Activated CD8-positive, alpha-beta memory T cell treated with anti-CD3 and anti-CD28 coated beads for 36 hours (primary cell): ENCODE measurements around the gene RTL3. TPM values are rescaled to one million over a fixed set of nuclear protein-coding genes. Genes with fewer than 3 reads are reported as not detected.
"Not testable (repeated sequence)": the region's sequence is repeated elsewhere in the genome, so short reads cannot be mapped to it uniquely, and the experiment has no call there.

Experiments used
- CTCF ChIA-PET: fragments of 350-600 bp; sonication (Branson Sonifier 250); formaldehyde crosslinking; loops from one replicate; lab custom pipeline; 2021; ENCODE audit warnings: antibody characterized with exemption; lab: Charles Lee
- POLR2A ChIA-PET: fragments of 350-600 bp; sonication (Branson Sonifier 250); formaldehyde crosslinking; loops from one replicate; lab custom pipeline; 2021; ENCODE audit warnings: antibody characterized with exemption; lab: Charles Lee
- total RNA-seq, 2 experiments: library from RNA; stranded (reverse); gene quantifications; one replicate each; pipeline ENCODE4 v1.2.3, GENCODE V29; 2021

Gene RTL3
- total RNA-seq, result not detected

- ChIA-PET POLR2A (no interaction called here), CTCF (interaction anchor here (0.7 kb wide), 1 partner anchor 765 kb away, joined by 3 read pairs; no protein-coding TSS in a partner anchor)
Measured at GRCh38 chrX:78658845-78659744, at the start of gene RTL3. TSS of gene RTL3 (minus strand) at chrX:78659328. CDS start at chrX:78658420, 908 bp downstream.

GRCh38 chrX:78708816-78709215 is 49.7 kb upstream of the RTL3 start:
- ChIA-PET CTCF (no interaction called here), POLR2A (no interaction called here)

GRCh38 chrX:78708262-78708661 is 49.1 kb upstream of the RTL3 start:
- POLR2A ChIA-PET, result no interaction called here
- CTCF ChIA-PET, result no interaction called here

GRCh38 chrX:78706071-78706470 is 46.9 kb upstream of the RTL3 start:
- CTCF ChIA-PET, result no interaction called here

GRCh38 chrX:78693536-78693935 is 34.4 kb upstream of the RTL3 start:
- CTCF ChIA-PET, result no interaction called here
- POLR2A ChIA-PET, result no interaction called here

More at GRCh38 chrX:78706071-78706470, 46.9 kb upstream of the RTL3 start:
- POLR2A ChIA-PET, result no interaction called here

- ChIA-PET CTCF (no interaction called here), POLR2A (no interaction called here)
Measured at GRCh38 chrX:78693012-78693411, 33.9 kb upstream of the RTL3 start.

GRCh38 chrX:78687586-78687985 is 28.5 kb upstream of the RTL3 start:
- ChIA-PET CTCF (no interaction called here), POLR2A (no interaction called here)

- ChIA-PET CTCF (no interaction called here), POLR2A (no interaction called here)
Measured at GRCh38 chrX:78673246-78673645, 14.1 kb upstream of the RTL3 start.

GRCh38 chrX:78665342-78665741 is 6.2 kb upstream of the RTL3 start:
- POLR2A ChIA-PET, result no interaction called here
- CTCF ChIA-PET, result no interaction called here

GRCh38 chrX:78661836-78662235 is 2.7 kb upstream of the RTL3 start:
- POLR2A ChIA-PET, result no interaction called here
- CTCF ChIA-PET, result no interaction called here

GRCh38 chrX:78659955-78660354 is 827 bp upstream of the RTL3 start:
- ChIA-PET POLR2A (no interaction called here), CTCF (no interaction called here)

GRCh38 chrX:78658414-78658813 is 714 bp downstream of the RTL3 start:
- ChIA-PET POLR2A (no interaction called here), CTCF (interaction anchor here (0.7 kb wide), 1 partner anchor 766 kb away, joined by 3 read pairs; no protein-coding TSS in a partner anchor)

- ChIA-PET POLR2A (no interaction called here), CTCF (no interaction called here)
Measured at GRCh38 chrX:78655642-78656041, 3.5 kb downstream of the RTL3 start.

- ChIA-PET POLR2A (no interaction called here), CTCF (no interaction called here)
Measured at GRCh38 chrX:78653118-78653822, 5.9 kb downstream of the RTL3 start.

- POLR2A ChIA-PET, result no interaction called here
Measured at GRCh38 chrX:78650906-78651437, 8.2 kb downstream of the RTL3 start.

GRCh38 chrX:78643874-78644273 is 15.3 kb downstream of the RTL3 start:
- ChIA-PET POLR2A (no interaction called here), CTCF (no interaction called here)

More at GRCh38 chrX:78650906-78651437, 8.2 kb downstream of the RTL3 start:
- CTCF ChIA-PET, result no interaction called here

- ChIA-PET CTCF (no interaction called here), POLR2A (no interaction called here)
Measured at GRCh38 chrX:78643096-78643495, 16.0 kb downstream of the RTL3 start.

GRCh38 chrX:78636096-78636495 is 23.0 kb downstream of the RTL3 start:
- POLR2A ChIA-PET, CTCF ChIA-PET: not testable (repeated sequence)

- ChIA-PET CTCF (no interaction called here), POLR2A (no interaction called here)
Measured at GRCh38 chrX:78624962-78625909, 33.9 kb downstream of the RTL3 start.
